OCI-LY3 (cell line): ENCODE measurements around the gene MS4A10.

Experiments
- H2AFZ ChIP-seq: fragments of 200-600, 300-600 bp; shearing (Covaris generic); 2 replicates; pipeline ENCODE4 v1.6.0; 2014; ENCODE audit warnings: antibody characterized with exemption, low read depth, low read length
- H3K27ac ChIP-seq: fragments of 200-600, 300-600 bp; sonication (generic); 2 replicates; pipeline ENCODE4 v1.5.1; 2014; ENCODE audit warnings: mild to moderate bottlenecking, low read length, moderate library complexity, mixed read lengths
- H3K27me3 ChIP-seq: fragments of 200-600, 300-600 bp; sonication (generic); 2 replicates; pipeline ENCODE4 v1.6.1; 2014; ENCODE audit warnings: low read depth, low read length, mixed read lengths
- H3K36me3 ChIP-seq: fragments of 200-600, 300-600 bp; sonication (generic); replicated peaks from 2 replicates; pipeline ENCODE3; 2014; ENCODE audit warnings: low read depth, low read length, mixed read lengths
- H3K4me1 ChIP-seq: fragments of 300-600, 200-600 bp; sonication (generic); 2 replicates; pipeline ENCODE4 v1.6.1; 2014; ENCODE audit warnings: low read length, mixed read lengths
- H3K4me2 ChIP-seq: fragments of 200-600, 300-600 bp; sonication (generic); 2 replicates; pipeline ENCODE4 v1.6.1; 2014; ENCODE audit warnings: low read length, mixed read lengths
- H3K4me3 ChIP-seq: fragments of 300-600, 200-600 bp; sonication (generic); 2 replicates; pipeline ENCODE4 v1.5.1; 2014; ENCODE audit warnings: antibody characterized with exemption, mild to moderate bottlenecking, low read length, moderate library complexity
- H3K79me2 ChIP-seq: fragments of 300-600, 200-600 bp; shearing (Covaris generic); 2 replicates; pipeline ENCODE4 v1.6.1; 2014; ENCODE audit warnings: mild to moderate bottlenecking, low read length, mixed read lengths
- H3K9ac ChIP-seq: fragments of 300-600, 200-600 bp; shearing (Covaris generic); 2 replicates; pipeline ENCODE4 v1.6.0; 2014; ENCODE audit warnings: mild to moderate bottlenecking, low read length, moderate library complexity
- H3K9me3 ChIP-seq: fragments of 200-600, 300-600 bp; shearing (Covaris generic); 2 replicates; pipeline ENCODE4 v1.6.1; 2014; ENCODE audit warnings: low read length, mixed read lengths; ENCODE audit not compliant: insufficient read depth
- H4K20me1 ChIP-seq: fragments of 200-600, 300-600 bp; sonication (generic); 2 replicates; pipeline ENCODE4 v1.6.1; 2016; ENCODE audit warnings: low read length, mixed read lengths; ENCODE audit not compliant: insufficient read depth
- CTCF ChIP-seq: fragments of 200-600, 300-600 bp; sonication (generic); IDR thresholded peaks from 2 replicates; pipeline ENCODE4 v1.5.1; 2014; ENCODE audit warnings: antibody characterized with exemption, low read length, low read depth
- EZH2phosphoT487 ChIP-seq: fragments of 200-600 bp; shearing (Covaris generic); IDR thresholded peaks from 2 replicates; pipeline ENCODE4 v1.6.1; 2018; ENCODE audit warnings: antibody characterized with exemption, mixed run types, low read depth

The MS4A10 gene

GRCh38 chr11:60783911-60784310 is 1.2 kb upstream of the MS4A10 start:
- H3K4me3 ChIP-seq: no peak overlapping the region
- no peaks in the 10 kb centered on the region for H3K27me3 ChIP-seq
- no peak overlapping the region for H3K27ac ChIP-seq
- no peak overlapping the region for H2AFZ ChIP-seq
- no peaks in the 10 kb centered on the region for H3K79me2 ChIP-seq
- no peaks in the 10 kb centered on the region for H3K36me3 ChIP-seq
- H3K4me1 ChIP-seq: peaks cover 11% of the 10 kb centered on the region
- TF ChIP-seq CTCF (no peak), EZH2phosphoT487 (no peak)
- no peaks in the 10 kb centered on the region for H4K20me1 ChIP-seq
- no peak overlapping the region for H3K4me2 ChIP-seq
- no peak overlapping the region for H3K9ac ChIP-seq
- H3K9me3 ChIP-seq: no peaks in the 10 kb centered on the region

- H2AFZ ChIP-seq: no peak overlapping the region
- no peak for TF ChIP-seq EZH2phosphoT487
- no peak for TF ChIP-seq CTCF
- H3K4me3 ChIP-seq: no peak overlapping the region
- no peaks in the 10 kb centered on the region for H3K79me2 ChIP-seq
- peaks cover 11% of the 10 kb centered on the region for H3K4me1 ChIP-seq
- H3K27me3 ChIP-seq: no peaks in the 10 kb centered on the region
- no peak overlapping the region for H3K9ac ChIP-seq
- H3K36me3 ChIP-seq: no peaks in the 10 kb centered on the region
- H3K4me2 ChIP-seq: no peak overlapping the region
- H3K9me3 ChIP-seq: no peaks in the 10 kb centered on the region
- H4K20me1 ChIP-seq: no peaks in the 10 kb centered on the region
- no peak overlapping the region for H3K27ac ChIP-seq
Observed at GRCh38 chr11:60785806-60786361, 751 bp downstream of the MS4A10 start.

GRCh38 chr11:60786811-60787567 is 1.9 kb downstream of the MS4A10 start:
- no peaks in the 10 kb centered on the region for H4K20me1 ChIP-seq
- TF ChIP-seq EZH2phosphoT487 (no peak), CTCF (no peak)
- peaks cover 9% of the 10 kb centered on the region; the same call in 1 of the 2 replicates for H3K27me3 ChIP-seq
- H3K79me2 ChIP-seq: no peaks in the 10 kb centered on the region
- H3K9me3 ChIP-seq: 0 out of 2 replicates have a peak, but pooled peaks cover 4% of the 10 kb centered on the region
- peaks cover 3% of the 10 kb centered on the region for H3K4me1 ChIP-seq
- H3K4me3 ChIP-seq: no peak overlapping the region
- no peak overlapping the region for H3K9ac ChIP-seq
- no peak overlapping the region for H3K4me2 ChIP-seq
- H3K27ac ChIP-seq: no peak overlapping the region
- no peak overlapping the region for H2AFZ ChIP-seq
- H3K36me3 ChIP-seq: no peaks in the 10 kb centered on the region

- Histone ChIP-seq H3K27me3 (peaks cover 21% of the 10 kb centered on the region), H3K4me2 (no peak overlapping the region), H3K27ac (no peak overlapping the region), H3K9ac (no peak overlapping the region), H3K36me3 (no peaks in the 10 kb centered on the region), H3K9me3 (0 out of 2 replicates have a peak, but pooled peaks cover 4% of the 10 kb centered on the region), H2AFZ (no peak overlapping the region), H4K20me1 (no peaks in the 10 kb centered on the region), H3K79me2 (no peaks in the 10 kb centered on the region), H3K4me1 (no peaks in the 10 kb centered on the region), H3K4me3 (no peak overlapping the region)
- TF ChIP-seq EZH2phosphoT487: no peak
- TF ChIP-seq CTCF: no peak
Observed at GRCh38 chr11:60788401-60789125, 3.4 kb downstream of the MS4A10 start.
